Upper lobe of left lung (tissue), 6 donors: ENCODE results near the gene IZUMO1. TPM values are rescaled to one million over a fixed set of nuclear protein-coding genes. Genes with fewer than 3 reads are reported as not detected.
"Not testable (repeated sequence)": the region's sequence is repeated elsewhere in the genome, so short reads cannot be mapped to it uniquely, and the experiment has no call there.

Source experiments
- ATAC-seq, 2 donors: fragments of 200-7000 bp; cut with Tn5 transposase; one replicate each; pipeline ENCODE4 v1.9.1; 2022; ENCODE audit warnings: mild to moderate bottlenecking in 2 of 2, moderate library complexity in 2 of 2; ENCODE audit not compliant: low FRiP score in 2 of 2
- DNase-seq, 2 donors: peaks; one replicate each; pipeline ENCODE4 v3.0.0-alpha.2; 2019 to 2020
- H3K27ac ChIP-seq, 4 donors: fragments of 200-600 bp; sonication (generic); one replicate each; pipeline ENCODE4 v1.5.1; 2016 to 2019
- H3K27me3 ChIP-seq, 4 donors: fragments of 200-600 bp; sonication (generic); one replicate each; pipeline ENCODE4 v1.5.1; 2017 to 2019
- H3K36me3 ChIP-seq, 4 donors: fragments of 200-600 bp; sonication (generic); one replicate each; pipeline ENCODE4 v1.5.1; 2016 to 2019
- H3K4me1 ChIP-seq, 4 donors: fragments of 200-600 bp; sonication (generic); one replicate each; pipeline ENCODE4 v1.5.1; 2018 to 2019
- H3K4me3 ChIP-seq, 4 donors: fragments of 200-600 bp; sonication (generic); one replicate each; pipeline ENCODE4 v1.5.1; 2017 to 2019; ENCODE audit warnings: mild to moderate bottlenecking in 2 of 4, moderate library complexity in 1 of 4
- H3K9me3 ChIP-seq, 4 donors: fragments of 200-600 bp; sonication (generic); one replicate each; pipeline ENCODE4 v1.5.1; 2018 to 2019
- CTCF ChIP-seq, 6 experiments: fragments of 450-650 bp in 4 of 6; fragments of 200-600 bp in 2 of 6; sonication (generic) in 2 of 6; IDR thresholded peaks; one replicate each; pipeline ENCODE4 v1.5.1; 2016 to 2019; ENCODE audit warnings: antibody characterized with exemption in 6 of 6
- EP300 ChIP-seq, 4 donors: sonication (generic); formaldehyde crosslinking; IDR thresholded peaks; one replicate each; pipeline ENCODE4 v1.5.1; 2017; ENCODE audit warnings: antibody characterized with exemption in 4 of 4, control low read depth in 2 of 4
- POLR2A ChIP-seq, 4 donors: fragments of 450-650 bp; IDR thresholded peaks; one replicate each; pipeline ENCODE4 v1.5.1; 2016 to 2017; ENCODE audit warnings: antibody characterized with exemption in 4 of 4, mild to moderate bottlenecking in 2 of 4
- POLR2AphosphoS5 ChIP-seq, 2 donors: sonication (generic); formaldehyde crosslinking; IDR thresholded peaks; one replicate each; pipeline ENCODE4 v1.5.1; 2017; ENCODE audit warnings: antibody characterized with exemption in 2 of 2
- WGBS, 2 donors: methylation state at CpG; one replicate each; pipeline ENCODE4 v1.1.5; 2017 to 2018; 5-methylcytosine and 5-hydroxymethylcytosine counted together
- total RNA-seq, 6 donors: library from RNA; depleted of rRNA in 4 of 6; stranded (reverse); fragments of >200 nt in 4 of 6; gene quantifications; one replicate each; pipeline versions ENCODE4 v1.1.0 to v1.2.1, GENCODE V29; 2016 to 2021
- donor health status: DM: no; HTN: no; CAD: no; lungs with moderate emphysema.
- donor health status: DM: no; HTN: yes; CAD: no; lungs with severe emphysema.

Gene IZUMO1
- total RNA-seq, 6 donors from 2014 or later = 1.4 to 4.2 (median 2.5) TPM; not detected in 1

DNA sequence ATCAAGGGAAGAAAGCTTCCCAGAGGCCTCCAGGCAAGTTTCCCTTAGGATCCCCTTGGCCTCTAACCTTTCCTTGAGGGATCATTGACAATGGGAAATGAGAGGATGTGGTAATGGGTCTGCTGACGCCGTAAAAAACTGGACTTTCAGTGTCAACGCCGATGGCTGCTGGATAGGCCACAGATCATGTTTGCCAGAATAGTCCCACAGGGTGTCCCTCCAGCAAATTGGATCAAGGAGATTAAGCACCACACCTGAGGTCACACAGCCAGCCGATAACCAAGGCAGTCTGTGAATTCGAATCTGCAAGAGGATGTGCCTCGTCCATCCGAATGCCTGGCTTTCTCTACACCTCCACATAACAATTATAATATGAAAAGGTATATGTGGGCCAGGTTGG lies 46.6 kb upstream of the IZUMO1 start:
- no peak for ATAC-seq
- H3K9me3 ChIP-seq = no peaks in the 10 kb centered on the region
- 77% methylated on average over 8 of the region's 8 CpGs for WGBS, 2 donors
- no peaks in the 10 kb centered on the region for H3K27me3 ChIP-seq
- no peak overlapping the region for H3K4me3 ChIP-seq
- DNase-seq = no peak
- H3K36me3 ChIP-seq = peaks cover 0 to 5% (median 0%) of the 10 kb centered on the region in 4 donors
- no peak overlapping the region for H3K27ac ChIP-seq
- peaks cover 5 to 9% (median 8%) of the 10 kb centered on the region in 4 donors for H3K4me1 ChIP-seq
- TF ChIP-seq CTCF (IDR thresholded peaks at IDR 0.05) (no peak), EP300 (IDR thresholded peaks at IDR 0.05) (no peak), POLR2A (IDR thresholded peaks at IDR 0.05) (no peak), POLR2AphosphoS5 (IDR thresholded peaks at IDR 0.05) (no peak)

- not testable (repeated sequence) for H3K9me3 ChIP-seq, ATAC-seq, H3K27ac ChIP-seq, DNase-seq, H3K4me1 ChIP-seq, H3K4me3 ChIP-seq, H3K27me3 ChIP-seq, H3K36me3 ChIP-seq
- WGBS, 2 donors = 87 to 90% methylated on average over 9 of the region's 9 CpGs
Observed at GRCh38 chr19:48787331-48787730, 40.6 kb upstream of the IZUMO1 start.

GRCh38 chr19:48786422-48786821 lies 39.7 kb upstream of the IZUMO1 start:
- not testable (repeated sequence) for H3K27ac ChIP-seq, H3K4me3 ChIP-seq, H3K9me3 ChIP-seq, H3K27me3 ChIP-seq, DNase-seq, ATAC-seq, H3K36me3 ChIP-seq
- H3K4me1 ChIP-seq = peaks cover 4 to 14% (median 7%) of the 10 kb centered on the region in 4 donors
- 89 to 94% methylated on average over 7 of the region's 7 CpGs for WGBS, 2 donors

DNA sequence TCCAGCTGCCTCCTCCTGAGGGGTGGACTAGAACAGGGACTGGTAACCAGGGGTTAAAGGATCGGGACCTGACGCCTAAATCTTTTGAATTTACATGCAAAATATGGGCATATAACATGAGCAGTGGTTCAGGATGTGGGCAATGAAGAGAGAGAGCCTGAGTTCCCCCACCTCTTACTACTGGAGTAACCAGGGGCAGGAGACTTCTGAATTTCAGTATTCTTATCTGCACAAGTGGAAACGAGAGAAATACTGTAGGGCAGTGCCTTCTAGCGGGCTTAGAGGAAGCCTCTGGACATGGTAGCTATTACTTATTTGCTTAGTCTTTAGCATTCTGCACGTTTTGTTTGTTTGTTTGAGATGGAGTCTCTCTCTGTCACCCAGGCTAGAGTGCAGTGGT lies 37.8 kb upstream of the IZUMO1 start:
- H3K36me3 ChIP-seq = no peaks in the 10 kb centered on the region
- TF ChIP-seq CTCF (IDR thresholded peaks at IDR 0.05) (peak in 1 of 6 experiments; percentile 18), POLR2A (IDR thresholded peaks at IDR 0.05) (no peak)

GRCh38 chr19:48780631-48781391 lies 34.1 kb upstream of the IZUMO1 start:
- H3K27ac ChIP-seq = peak overlapping the region; percentile 15 to 79 (median 68)
- 61 to 68% methylated on average over 12 to 14 of the region's 14 CpGs for WGBS, 2 donors
- peak; percentile 33 to 41 for TF ChIP-seq POLR2AphosphoS5 (IDR thresholded peaks at IDR 0.05)
- TF ChIP-seq POLR2A (IDR thresholded peaks at IDR 0.05) = peak in 1 of 4 donors; percentile 46
- TF ChIP-seq EP300 (IDR thresholded peaks at IDR 0.05) = no peak
- no peak for TF ChIP-seq CTCF (IDR thresholded peaks at IDR 0.05)
- no peaks in the 10 kb centered on the region for H3K27me3 ChIP-seq
- peaks cover 10 to 21% (median 13%) of the 10 kb centered on the region in 4 donors for H3K4me1 ChIP-seq
- H3K36me3 ChIP-seq = no peaks in the 10 kb centered on the region
- DNase-seq (peak in 1 of 2 donors; percentile 41), ATAC-seq (peak in 1 of 2 donors; percentile 17)
- H3K9me3 ChIP-seq = no peaks in the 10 kb centered on the region
- H3K4me3 ChIP-seq = no peak overlapping the region

More for the DNA sequence above, 37.8 kb upstream of the IZUMO1 start:
- 54 to 59% methylated on average over 5 of the region's 5 CpGs for WGBS, 2 donors
- DNase-seq = no peak
- no peak for ATAC-seq
- Histone ChIP-seq H3K27me3 (no peaks in the 10 kb centered on the region), H3K27ac (no peak overlapping the region), H3K4me3 (no peak overlapping the region), H3K9me3 (no peaks in the 10 kb centered on the region), H3K4me1 (peaks cover 10 to 21% (median 13%) of the 10 kb centered on the region in 4 donors)

DNA sequence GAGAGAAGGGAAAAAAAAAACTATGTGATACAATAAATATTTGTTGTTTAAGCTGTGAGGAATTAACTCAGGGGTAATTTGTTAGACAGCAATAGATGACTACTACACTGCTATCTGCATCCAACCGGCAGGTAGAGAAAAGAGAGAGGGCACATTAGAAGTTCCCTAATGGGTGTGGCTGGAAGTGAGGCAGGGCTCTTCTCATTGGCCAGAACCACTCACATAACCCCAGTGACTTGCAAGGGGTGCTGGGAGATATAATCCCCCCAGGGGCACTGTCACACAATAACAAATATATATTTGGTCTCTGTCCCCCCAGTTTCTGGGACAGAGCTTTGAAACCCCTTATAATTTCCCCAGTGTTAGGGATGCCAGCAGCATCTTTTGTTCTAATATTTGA lies 32.9 kb upstream of the IZUMO1 start:
- Histone ChIP-seq H3K9me3 (no peaks in the 10 kb centered on the region), H3K4me1 (peaks cover 10 to 21% (median 13%) of the 10 kb centered on the region in 4 donors), H3K27me3 (no peaks in the 10 kb centered on the region), H3K4me3 (no peak overlapping the region), H3K27ac (no peak overlapping the region), H3K36me3 (no peaks in the 10 kb centered on the region)
- no peak for TF ChIP-seq POLR2AphosphoS5 (IDR thresholded peaks at IDR 0.05)
- no peak for TF ChIP-seq CTCF (IDR thresholded peaks at IDR 0.05)
- no peak for TF ChIP-seq EP300 (IDR thresholded peaks at IDR 0.05)
- no peak for TF ChIP-seq POLR2A (IDR thresholded peaks at IDR 0.05)
- 62 to 73% methylated on average over 1 of the region's 1 CpG for WGBS, 2 donors
- DNase-seq = no peak
- no peak for ATAC-seq
